Measurements from ENCODE around the gene FAM135A.

Gene FAM135A

DNA sequence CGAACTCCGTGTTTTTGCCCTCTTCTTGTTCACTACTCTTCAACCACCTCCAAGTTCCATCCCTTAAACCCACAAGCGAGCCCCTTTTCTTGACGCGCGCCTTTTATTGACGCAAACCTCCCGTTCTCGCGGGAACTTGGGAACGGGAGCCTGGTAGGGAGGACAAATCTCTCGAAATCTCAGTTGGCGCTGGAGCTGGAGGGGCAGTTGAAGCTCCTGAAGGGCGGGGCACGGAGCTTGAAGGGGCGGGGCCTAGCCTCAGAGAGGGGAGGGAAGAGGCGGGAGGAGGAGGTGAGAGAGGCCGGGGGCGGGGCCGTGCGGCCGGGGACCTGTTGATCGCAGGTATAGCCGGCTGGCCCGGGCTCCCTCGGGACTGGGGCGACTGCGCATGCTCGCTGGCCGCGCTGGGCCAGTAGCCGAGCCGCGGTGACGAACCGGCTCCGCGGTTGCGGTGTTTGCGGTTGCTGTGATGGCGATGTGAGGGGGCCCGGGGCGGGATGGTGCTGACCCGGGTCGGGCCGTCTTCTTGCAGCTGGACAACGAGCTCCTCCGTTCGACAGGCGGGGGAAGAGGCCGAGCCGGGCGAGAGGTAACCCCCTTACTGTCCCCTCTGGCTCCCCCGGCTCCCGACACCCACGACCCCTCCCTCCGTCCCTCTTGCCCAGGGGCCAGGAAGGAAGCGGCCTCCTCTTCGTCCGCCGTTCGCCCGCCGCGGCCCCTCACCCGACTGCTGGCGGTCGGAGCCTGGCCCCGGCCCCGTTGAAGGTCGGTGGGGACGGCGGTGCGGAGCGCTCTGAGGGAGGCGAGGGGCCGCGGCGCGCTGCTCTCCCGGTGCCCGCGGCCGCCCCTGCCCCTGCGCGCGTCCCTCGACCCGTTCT lies at the start of gene FAM135A:
Gene FAM135A, plus strand, starts transcription at position 395 of the 878 bp plus-strand sequence. CDS start 14,835 bp downstream, outside the sequence.
- DNase-seq: peak; percentile 95

DNA sequence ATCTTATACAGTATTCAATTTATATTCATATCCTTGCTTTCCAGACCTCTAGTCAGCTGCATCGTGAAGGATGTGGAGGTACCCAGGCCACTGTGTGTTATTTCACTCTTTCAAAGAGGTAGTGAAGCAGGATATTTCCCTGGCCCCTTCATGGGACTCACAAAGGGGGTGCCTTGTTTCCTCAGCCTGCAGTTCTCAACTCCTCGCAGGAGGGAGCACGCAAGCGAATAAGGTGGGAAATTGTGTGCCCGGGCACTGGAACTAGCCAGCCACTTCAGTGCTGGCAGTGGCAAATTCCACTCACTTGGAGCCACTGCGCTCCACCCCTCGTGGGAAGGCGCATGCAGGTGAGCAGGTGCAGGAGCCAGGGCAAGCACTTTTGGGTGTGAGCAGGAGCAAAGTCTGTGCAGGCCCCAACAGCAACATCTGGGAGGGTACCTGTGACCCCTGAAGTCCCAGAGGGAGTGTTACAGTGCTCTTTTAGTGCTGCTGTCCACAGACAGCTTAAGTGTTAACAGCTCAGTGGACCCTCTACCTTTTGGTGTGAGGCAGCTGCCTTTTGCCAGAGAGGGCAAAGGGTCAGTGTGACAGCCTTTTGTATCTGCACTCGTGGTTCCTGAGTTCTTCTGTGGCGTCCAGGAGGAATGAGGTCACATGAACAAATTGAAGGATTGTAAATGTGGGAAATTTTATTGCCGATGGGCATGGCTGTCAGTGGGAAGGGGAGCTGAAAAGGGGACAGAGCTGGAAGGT lies 49.4 kb upstream of the FAM135A start:
- no peak for DNase-seq

DNA sequence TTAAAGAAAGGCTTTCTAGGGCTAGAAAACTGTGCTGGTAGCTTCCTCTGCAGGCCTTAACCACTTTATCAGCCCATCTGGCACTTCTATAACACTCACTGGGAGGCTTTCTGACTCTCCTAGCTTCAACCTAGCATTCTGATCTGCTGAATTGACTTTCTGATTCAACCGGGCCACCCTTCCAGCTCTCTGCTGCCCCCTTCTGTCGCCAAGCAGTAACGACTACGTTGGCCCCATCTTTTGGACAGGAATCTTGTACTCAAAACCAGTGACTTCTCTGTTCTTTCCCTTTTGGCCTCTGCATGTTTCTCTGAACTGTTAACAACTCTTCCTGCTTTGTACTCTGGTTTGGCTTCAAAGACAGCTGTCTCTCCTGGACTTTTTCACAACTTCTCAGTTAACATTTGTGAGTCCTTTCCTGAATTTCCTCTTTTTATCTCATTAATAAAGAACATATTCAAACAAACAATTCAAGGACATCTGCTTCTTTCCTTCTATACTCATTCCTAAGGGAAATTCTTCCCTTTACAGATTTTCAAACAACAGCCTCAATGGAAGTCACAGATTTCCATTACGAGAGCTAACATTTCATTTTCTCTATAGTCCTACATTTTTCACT lies 43.9 kb upstream of the FAM135A start:
- DNase-seq: peak; percentile 56

GRCh38 chr6:70370496-70370895 lies 42.8 kb upstream of the FAM135A start:
- DNase-seq: no peak

DNA sequence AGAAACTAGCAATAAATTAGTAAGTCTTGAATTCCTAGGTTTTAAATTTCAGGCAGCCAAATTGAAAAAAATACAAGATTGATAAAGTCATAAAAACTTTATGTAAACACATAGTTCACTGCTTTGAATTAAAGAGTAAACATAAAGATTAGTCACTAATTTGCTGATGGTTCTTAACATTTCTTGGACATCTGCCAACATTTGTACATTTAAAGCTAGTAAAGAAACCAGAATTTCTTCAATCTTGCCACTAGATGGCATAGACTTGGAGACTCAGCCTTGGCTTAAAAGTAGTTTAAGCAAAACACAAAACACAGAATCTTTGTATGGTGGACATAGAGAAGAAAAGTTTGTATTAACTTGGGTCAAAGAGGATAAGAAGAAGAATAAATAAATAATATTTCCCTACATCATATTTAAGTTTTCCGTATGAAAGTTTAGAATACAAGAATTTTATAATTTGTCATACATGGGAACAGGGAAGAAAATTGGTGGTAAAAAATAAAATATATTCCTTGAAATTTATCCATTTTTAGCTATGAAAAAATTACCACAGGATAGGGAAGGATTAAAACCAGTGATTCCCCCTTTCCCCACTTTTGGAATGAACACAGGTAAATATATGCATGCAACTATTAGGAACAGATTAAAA lies 41.7 kb upstream of the FAM135A start:
- peak; percentile 89 for DNase-seq

DNA sequence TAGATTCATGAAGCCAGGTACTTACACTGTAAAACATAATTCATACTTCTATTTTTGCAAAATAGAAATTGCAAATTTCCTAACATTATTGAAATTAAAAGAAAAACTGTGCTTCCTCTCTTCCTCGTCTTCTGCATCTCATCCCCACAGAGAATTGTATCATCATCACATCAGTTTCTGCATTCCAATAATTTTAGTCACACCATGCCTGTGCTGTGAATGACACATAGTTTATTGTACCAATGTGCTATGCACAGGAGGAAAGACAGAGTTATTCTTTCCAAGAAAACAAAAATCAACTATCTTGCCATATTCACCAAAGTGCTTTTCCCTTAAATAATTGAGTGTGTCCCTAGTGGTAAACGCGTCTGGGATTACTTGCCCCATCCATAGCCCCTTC lies 38.1 kb upstream of the FAM135A start:
- DNase-seq: no peak

DNA sequence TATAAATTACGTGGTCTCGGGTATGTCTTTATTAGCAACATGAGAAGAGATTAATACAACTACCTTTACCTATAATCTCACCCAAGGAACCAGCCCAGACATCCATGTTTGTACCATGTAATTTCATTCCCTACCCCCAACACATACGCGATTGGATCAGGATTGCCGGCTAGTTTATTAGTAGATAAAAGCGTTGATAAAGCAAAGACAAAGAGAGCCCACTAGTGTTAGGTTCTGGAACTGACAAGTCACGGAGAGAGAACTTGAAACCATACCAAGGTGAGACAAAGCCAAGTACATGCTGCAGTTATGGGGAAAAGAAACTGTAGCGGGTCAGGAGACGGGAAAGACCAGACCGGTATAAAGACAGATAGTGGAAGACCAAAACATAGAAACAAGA lies 37.4 kb upstream of the FAM135A start:
- no peak for DNase-seq

GRCh38 chr6:70376628-70377027 lies 36.7 kb upstream of the FAM135A start:
- no peak for DNase-seq

- DNase-seq: no peak
Measured at GRCh38 chr6:70377372-70377771, 35.9 kb upstream of the FAM135A start.

DNA sequence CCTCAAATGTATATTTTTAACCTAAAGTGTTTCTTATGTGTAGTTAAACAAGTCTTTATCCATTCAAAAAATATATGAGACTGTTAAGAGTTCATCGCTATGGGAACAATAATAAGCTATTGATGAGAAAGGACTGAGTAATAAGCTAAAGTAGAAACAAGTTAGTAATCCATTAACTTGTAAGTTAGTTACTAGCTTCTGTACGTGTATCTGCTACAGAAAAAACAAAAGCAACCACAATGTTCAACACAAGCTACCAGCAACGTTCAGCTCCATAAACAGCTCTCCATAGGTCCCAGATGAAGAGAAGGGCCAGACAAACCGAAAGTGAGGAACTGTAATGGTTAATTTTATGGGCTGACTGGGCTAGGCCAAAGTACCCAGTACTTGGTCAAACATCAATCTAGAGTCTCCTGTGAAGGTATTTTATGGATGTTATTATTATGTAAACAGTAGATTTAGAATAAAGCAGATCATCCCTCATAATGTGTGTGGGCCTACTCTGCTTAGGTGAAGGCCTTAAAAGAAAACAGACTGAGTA lies 33.8 kb upstream of the FAM135A start:
- DNase-seq: no peak

- no peak for DNase-seq
Measured at GRCh38 chr6:70380252-70380651, 33.1 kb upstream of the FAM135A start.

DNA sequence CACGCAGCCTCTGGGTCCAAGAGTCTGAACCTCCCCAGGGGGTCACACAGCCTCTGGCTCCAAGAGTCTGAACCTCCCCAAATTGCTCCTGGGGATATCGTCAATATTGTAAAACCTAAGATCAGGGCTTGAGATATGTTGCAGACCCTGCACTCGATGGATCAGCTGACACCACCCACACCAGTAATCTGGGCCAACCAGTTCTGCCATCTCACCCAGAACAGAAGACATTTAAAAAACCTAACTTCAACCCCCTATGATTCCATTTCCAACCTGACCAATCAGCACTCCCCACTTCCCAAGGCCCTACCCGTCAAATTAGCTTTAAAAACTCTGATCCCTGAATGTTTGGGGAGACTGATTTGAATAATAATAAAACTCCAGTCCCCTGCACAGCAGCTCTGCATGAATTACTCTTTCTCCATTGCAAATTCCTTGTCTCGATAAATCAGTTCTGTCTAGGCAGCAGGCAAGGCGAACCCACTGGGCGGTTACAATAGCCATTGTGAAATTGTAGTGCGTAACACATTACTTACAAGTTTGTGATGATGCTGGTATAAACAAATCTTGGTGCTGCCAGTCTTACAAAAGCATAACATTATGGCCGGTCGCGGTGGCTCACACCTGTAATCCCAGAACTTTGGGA lies 32.4 kb upstream of the FAM135A start:
- DNase-seq: no peak

DNA sequence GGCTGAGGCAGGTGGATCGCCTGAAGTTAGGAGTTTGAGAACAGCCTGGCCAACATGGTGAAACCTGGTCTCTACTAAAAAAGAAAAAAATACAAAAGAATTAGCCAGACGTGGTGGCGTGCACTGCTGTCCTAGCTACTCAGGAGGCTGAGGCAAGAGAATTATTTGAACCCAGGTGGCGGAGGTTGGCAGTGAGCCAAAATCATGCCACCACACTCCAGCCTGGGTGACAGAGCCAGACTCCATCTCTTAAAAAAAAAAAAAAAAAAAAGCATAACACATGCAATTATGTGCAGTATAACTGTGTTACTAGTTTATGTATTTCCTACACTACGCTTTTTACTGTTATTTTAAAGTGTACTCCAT lies 31.9 kb upstream of the FAM135A start:
- DNase-seq: no peak

- no peak for DNase-seq
Measured at GRCh38 chr6:70385901-70386300, 27.4 kb upstream of the FAM135A start.

- no peak for DNase-seq
Measured at GRCh38 chr6:70388814-70389213, 24.5 kb upstream of the FAM135A start.

- DNase-seq: no peak
Measured at GRCh38 chr6:70389261-70389660, 24.0 kb upstream of the FAM135A start.

- no peak for DNase-seq
Measured at GRCh38 chr6:70390067-70390466, 23.2 kb upstream of the FAM135A start.

GRCh38 chr6:70391492-70391891 lies 21.8 kb upstream of the FAM135A start:
- DNase-seq: no peak

DNA sequence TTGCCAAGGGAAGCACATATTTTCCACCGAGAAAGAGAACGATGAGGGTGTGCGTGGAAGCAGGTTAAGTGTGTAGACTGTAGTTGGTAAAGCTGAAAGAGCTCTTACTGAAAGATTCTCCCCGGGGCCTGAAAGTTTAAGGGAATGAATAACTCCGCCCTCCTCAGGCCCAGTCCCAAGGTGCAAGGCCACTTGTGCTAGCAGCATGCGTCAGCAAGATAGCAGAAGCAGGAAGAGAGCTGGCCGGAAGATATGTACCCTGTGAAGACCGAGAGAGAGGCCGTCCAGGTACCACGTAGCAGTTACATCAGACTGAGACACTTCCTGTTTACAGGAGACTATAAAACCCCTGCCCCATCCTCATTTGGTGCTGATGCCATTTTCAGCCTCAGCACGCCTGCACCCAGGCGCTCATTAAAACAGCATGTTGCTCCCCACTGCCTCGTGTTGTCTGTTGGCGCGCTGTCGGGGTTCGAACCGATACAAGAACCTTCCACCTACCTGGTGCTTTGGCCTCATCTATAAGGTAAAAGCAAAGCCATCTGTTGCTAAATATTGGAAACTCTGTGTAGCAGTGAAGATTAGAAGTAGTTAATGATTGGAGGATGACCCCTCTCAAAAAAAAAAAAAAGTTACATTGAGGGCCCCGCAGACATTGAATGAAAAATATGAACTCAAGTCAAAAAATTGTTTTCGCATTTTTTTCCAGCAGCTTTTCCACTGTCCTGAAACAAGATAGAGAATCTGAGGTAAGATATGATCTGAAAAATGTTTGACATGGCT lies 18.6 kb upstream of the FAM135A start:
- DNase-seq: no peak

DNA sequence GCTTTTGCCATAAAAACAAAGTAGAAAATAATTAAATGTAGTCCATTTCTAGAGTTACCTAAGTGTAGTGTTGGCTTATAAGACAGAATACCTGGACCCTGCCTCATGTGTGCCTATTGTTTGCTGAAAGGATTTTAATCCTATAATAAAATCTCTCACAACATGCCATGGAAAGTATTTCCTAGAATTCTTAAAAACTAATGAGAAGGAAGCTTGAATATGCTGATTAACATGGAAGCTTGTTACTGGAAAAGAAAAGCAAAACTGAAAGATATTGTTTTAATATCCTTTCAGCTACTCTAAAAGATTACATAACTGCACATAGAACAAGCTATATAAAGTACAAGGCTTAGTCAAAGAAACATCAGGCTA lies 18.0 kb upstream of the FAM135A start:
- no peak for DNase-seq

- no peak for DNase-seq
Measured at GRCh38 chr6:70396163-70396562, 17.1 kb upstream of the FAM135A start.
